Measurements from ENCODE around the gene PRDX6.
"Not testable (repeated sequence)": the region's sequence is repeated elsewhere in the genome, so short reads cannot be mapped to it uniquely, and the experiment has no call there.

PRDX6 gene

GRCh38 chr1:173502104-173502503 is 25.0 kb downstream of the PRDX6 start:
- no peak for DNase-seq

DNA sequence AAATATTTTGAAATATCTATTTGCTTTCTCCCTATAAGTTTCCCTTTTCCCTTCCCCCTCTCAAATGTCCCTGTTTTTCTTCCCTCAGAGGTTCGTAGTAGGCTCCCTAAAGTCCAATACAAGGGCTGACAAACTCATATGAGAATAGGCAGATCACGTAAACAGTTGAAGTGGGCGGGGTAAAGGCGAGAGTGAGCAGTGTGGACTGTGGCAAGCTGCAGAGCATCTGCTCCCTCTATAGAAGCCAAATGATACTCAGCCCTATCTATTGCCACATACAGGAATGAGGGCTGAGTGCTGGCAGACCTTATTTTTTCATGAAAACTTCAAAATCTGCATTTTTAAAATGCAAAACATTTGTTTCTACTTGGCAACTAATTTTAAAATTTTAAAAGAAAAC is 26.3 kb downstream of the PRDX6 start:
- no peak for DNase-seq

GRCh38 chr1:173504268-173504667 is 27.1 kb downstream of the PRDX6 start:
- peak; percentile 85 for DNase-seq

GRCh38 chr1:173505391-173505790 is 28.3 kb downstream of the PRDX6 start:
- no peak for DNase-seq

DNA sequence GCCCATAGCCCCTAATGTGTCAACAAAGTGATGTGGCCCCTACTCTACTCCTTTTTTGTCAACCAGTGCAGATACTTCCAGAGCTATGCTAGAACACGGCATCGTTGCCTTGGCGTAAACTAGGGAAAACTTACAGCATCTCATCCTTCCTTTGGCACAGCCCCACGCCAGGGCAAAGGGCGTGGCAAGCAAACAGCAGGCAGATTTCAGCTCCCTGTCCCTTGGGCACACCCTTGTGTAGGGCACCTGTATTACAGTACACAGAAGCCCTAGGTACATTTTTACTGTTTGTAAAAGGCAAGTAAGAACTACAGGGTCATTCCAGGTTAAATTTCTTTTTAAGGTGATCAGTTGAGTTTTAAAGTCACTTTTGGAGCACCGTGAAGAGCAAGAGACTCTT is 29.3 kb downstream of the PRDX6 start:
- DNase-seq: no peak

GRCh38 chr1:173507205-173507846 is 30.2 kb downstream of the PRDX6 start:
- no peak for DNase-seq

GRCh38 chr1:173507847-173508209 is 30.7 kb downstream of the PRDX6 start:
- DNase-seq: no peak

DNA sequence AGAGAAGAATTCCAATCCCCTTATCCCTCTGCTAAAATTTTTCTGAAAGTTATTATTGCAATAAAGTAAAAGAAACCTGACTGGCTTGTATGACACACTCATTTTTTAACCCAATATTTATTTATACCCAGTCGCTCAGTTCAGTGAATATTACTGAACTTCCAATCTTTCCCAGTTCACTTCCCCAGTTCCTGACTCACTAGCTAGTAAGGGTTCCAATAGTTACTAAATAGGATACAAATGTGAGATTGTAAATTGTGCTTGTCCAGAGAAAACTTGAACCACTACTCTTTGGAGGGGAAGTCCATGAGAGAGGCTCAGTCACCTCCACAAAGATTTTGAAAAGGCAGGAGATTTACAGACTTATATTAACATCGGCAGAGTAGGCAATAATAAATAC is 31.4 kb downstream of the PRDX6 start:
- DNase-seq: no peak

GRCh38 chr1:173509797-173510196 is 32.7 kb downstream of the PRDX6 start:
- no peak for DNase-seq

DNA sequence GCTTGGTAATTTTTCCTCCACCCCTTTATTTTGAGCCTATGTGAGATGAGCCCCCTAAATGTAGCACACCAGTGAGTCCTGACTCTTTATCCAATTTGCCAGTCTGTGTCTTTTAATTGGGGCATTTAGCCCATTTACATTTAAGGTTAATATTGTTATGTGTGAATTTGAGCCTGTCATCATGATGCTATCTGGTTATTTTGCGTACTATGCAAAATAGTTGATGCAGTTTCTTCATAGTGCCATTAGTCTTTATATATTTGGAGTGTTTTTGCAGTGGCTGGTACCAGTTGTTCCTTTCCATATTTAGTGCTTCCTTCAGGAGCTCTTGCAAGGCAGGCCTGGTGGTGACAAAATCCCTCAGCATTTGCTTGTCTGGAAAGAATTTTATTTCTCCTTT is 37.4 kb downstream of the PRDX6 start:
- not testable (repeated sequence) for DNase-seq

DNA sequence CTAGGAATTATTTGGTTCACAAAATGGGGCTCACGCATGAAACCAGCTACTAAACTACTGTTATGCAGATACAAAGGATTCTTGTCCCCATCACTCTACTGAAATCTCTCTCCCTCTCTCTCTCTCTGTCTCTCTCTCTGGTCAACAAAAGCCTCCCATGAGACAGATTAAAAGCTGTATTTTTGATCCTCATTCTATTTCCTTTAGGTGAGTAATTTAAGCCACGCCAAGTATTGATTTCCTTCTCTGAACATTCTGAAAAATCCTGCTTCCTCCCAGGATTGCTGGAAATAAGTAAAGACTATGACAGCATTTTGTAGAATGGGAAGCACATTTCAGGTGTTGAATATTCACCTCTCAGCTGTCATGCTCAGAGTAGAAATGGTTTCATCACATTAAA is 43.7 kb downstream of the PRDX6 start:
- DNase-seq: no peak

DNA sequence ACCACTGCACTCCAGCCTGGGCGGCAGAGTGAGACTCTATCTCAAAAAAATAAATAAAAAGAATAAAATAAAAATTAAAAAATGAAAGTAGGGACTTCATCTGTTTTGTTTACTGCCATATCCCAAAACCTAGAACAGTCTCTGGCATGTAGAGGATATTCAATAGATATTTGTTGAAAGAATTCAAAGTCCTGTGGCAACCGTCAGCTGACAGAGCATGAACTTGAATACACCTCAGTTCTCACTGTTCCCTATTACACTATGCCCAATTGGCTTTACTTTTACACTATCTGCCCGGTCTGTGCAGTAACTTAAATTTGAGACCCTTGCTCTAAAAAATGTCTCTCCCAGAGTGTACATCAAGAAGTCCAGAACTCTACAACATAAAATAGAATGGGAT is 46.2 kb downstream of the PRDX6 start:
- DNase-seq: no peak

DNA sequence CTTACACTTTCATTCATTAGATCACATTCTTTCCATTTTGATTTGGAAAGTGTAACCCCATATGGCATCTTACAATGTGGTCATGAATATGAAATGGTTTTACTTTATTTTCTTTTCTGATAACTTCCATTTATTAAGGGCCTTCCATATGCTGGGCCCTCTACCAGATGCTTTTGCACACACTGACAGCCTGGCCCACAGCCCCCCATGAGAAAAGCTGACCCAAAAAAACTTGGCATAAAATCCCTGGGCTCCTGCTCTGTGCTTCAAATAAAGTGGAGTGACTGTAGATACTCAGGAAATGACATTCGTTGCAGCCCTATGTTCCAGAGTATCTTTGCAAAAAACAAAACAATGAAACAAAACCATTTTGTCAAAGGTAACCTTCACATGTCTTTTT is 48.8 kb downstream of the PRDX6 start:
- DNase-seq: no peak

DNA sequence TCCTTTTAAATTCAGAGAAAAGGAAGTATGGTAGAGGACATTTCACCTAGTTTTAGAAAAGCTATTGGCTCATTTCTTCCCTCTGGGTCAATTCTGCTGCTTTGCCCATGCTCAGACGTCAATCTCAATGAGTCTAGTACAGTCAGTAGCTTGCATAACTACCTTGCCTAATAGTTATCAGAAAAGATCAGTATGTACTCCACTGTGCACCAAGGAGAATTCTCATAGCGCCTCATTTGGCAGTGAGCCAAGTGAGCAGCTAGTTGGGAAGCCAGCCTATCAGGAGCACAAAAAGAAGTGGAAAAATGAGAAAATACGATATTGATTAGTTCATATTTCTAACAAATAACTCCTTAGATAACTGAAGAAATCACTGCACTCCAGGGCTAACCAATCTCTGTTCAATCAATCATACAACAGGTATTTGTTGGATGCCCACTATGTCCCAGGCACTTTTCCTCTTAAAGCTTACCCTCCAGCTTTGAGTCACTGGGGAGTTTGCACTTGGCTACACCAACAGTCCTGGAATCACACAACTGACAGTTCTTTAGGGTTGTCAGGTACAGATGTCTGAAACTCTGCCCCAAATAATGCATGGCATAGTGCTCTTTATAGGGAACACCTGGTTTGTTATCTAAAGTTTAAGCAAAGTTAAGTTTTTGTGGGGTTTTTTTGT is 50.2 kb downstream of the PRDX6 start:
- no peak for DNase-seq

DNA sequence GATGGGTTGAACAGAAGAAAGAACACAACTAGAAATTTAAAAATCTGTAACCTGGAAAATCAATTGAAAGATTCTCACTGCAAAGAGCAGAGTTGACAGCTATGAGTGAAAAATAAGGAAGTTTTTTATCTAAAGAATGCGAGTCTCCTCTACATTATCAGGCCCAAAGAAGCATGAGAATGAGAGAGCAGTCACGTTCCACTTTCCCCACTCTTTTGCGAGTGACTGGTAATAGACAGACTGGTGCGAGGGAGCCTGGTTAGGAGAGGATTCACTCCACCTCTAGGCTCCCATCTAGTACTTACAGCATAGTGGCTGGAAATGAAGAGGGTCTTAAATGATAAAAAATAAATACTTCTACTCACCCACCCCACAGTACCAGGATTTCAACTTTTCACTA is 52.0 kb downstream of the PRDX6 start:
- no peak for DNase-seq

GRCh38 chr1:173530795-173531693 is 53.9 kb downstream of the PRDX6 start:
- DNase-seq: no peak

GRCh38 chr1:173532237-173532636 is 55.1 kb downstream of the PRDX6 start:
- DNase-seq: no peak

DNA sequence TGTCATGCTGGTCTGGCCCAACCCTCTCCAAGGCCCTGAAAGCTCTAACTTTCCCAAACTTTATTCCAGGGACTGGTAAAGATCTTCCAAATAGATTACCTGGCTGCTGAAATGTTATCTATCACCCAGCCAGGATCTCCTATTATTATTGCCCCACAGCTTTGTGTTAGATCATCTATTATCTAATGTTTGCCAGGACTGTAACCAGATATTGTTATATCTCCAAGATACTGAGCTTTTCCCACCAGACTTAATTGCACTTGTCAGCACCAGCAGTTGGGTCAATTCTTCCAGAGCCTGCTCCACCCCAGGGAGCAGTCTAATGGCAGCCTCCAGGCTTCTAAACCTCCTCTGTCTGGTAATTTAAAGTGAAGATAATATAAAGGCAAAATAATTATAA is 59.1 kb downstream of the PRDX6 start:
- no peak for DNase-seq

All from NCI-H2081 treated with DMSO at 0.1 percent for 48 hours (cell line).